Mesenteric fat pad (tissue), 1 donor: ENCODE measurements around the gene TAS2R41. TPM values are rescaled to one million over a fixed set of nuclear protein-coding genes. Genes with fewer than 3 reads are reported as not detected.
"Not testable (repeated sequence)": the region's sequence is repeated elsewhere in the genome, so short reads cannot be mapped to it uniquely, and the experiment has no call there.

Source experiments
- DNase-seq: peaks from one replicate; pipeline ENCODE4 v3.0.0-alpha.2; 2020; ENCODE audit warnings: low spot score
- total RNA-seq: library from RNA; stranded (reverse); fragmentation: NEBNext Ultra II Directional; extraction: Animal tissue kit (Norgen Biotek cat#: 25700); gene quantifications from one replicate; pipeline ENCODE4 v1.2.1, GENCODE V29; 2021
- donor health status: DM: yes; HTN: yes; CAD: no.

TAS2R41 gene
- total RNA-seq, 1 donor from 2014 or later: not detected

- DNase-seq: no peak
These were observed 37.5 kb downstream of the TAS2R41 start for GRCh38 chr7:143514995-143515735.

DNA sequence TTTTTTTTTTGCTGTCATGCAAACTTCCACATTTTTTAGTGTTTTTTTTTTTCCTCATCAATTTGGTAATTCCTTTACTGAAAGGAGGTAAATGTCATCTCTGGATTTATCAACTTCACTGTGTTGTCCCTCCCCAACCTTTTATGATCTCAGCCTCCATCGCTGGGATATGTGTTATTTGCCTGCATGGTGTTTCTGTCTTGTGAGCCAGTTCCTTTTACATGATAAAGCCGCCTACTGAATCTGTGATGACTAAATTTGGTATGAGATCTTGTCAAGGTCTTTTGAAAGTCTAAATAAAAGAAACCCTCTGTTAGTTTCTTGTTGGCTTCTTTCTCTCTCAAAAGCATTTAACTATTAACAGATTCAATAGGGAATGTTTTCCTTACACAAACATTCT, 39.3 kb downstream of the TAS2R41 start:
- no peak for DNase-seq

- DNase-seq: no peak
These were observed 40.8 kb downstream of the TAS2R41 start for GRCh38 chr7:143518521-143518920.

GRCh38 chr7:143518941-143519340, 41.3 kb downstream of the TAS2R41 start:
- DNase-seq: no peak

- DNase-seq: no peak
These were observed 41.9 kb downstream of the TAS2R41 start for GRCh38 chr7:143519411-143520131.

GRCh38 chr7:143522309-143522916, 44.7 kb downstream of the TAS2R41 start:
- not testable (repeated sequence) for DNase-seq

Other genes starting within 250 kb of the TAS2R41 start
- gene GSTK1, start 214.4 kb upstream of the TAS2R41 start, total RNA-seq: 177 TPM
- gene TMEM139, start 192.9 kb upstream of the TAS2R41 start, total RNA-seq: 3.7 TPM
- gene CASP2, start 189.5 kb upstream of the TAS2R41 start, total RNA-seq: 19.0 TPM
- gene CLCN1, start 161.8 kb upstream of the TAS2R41 start, total RNA-seq: 0.22 TPM
- 1.8 TPM for gene FAM131B, start 115.2 kb upstream of the TAS2R41 start, total RNA-seq
- 271 TPM for gene ZYX, start 96.5 kb upstream of the TAS2R41 start, total RNA-seq
- 0.22 TPM for gene EPHA1, start 69.0 kb upstream of the TAS2R41 start, total RNA-seq
- gene TAS2R60, start 34.4 kb upstream of the TAS2R41 start, total RNA-seq: 0.35 TPM
- gene CTAGE15, start 93.9 kb downstream of the TAS2R41 start, total RNA-seq: not detected
- gene TCAF2, start 143.1 kb downstream of the TAS2R41 start, total RNA-seq: 0.87 TPM